GM18505 (cell line): Measurements from ENCODE around the gene DRAM1.

Source experiments
- ATAC-seq: cut with Tn5 transposase; IDR thresholded peaks from one replicate; pipeline ENCODE4 v1.9.1; 2021; ENCODE audit not compliant: unreplicated experiment
- POLR2A ChIP-seq: IDR thresholded peaks from 4 replicates; pipeline ENCODE4 v1.6.1; 2011; ENCODE audit warnings: borderline replicate concordance; ENCODE audit not compliant: insufficient read depth, insufficient read length; ENCODE audit errors: extremely low read depth

DRAM1 gene, protein sequence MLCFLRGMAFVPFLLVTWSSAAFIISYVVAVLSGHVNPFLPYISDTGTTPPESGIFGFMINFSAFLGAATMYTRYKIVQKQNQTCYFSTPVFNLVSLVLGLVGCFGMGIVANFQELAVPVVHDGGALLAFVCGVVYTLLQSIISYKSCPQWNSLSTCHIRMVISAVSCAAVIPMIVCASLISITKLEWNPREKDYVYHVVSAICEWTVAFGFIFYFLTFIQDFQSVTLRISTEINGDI

DNA sequence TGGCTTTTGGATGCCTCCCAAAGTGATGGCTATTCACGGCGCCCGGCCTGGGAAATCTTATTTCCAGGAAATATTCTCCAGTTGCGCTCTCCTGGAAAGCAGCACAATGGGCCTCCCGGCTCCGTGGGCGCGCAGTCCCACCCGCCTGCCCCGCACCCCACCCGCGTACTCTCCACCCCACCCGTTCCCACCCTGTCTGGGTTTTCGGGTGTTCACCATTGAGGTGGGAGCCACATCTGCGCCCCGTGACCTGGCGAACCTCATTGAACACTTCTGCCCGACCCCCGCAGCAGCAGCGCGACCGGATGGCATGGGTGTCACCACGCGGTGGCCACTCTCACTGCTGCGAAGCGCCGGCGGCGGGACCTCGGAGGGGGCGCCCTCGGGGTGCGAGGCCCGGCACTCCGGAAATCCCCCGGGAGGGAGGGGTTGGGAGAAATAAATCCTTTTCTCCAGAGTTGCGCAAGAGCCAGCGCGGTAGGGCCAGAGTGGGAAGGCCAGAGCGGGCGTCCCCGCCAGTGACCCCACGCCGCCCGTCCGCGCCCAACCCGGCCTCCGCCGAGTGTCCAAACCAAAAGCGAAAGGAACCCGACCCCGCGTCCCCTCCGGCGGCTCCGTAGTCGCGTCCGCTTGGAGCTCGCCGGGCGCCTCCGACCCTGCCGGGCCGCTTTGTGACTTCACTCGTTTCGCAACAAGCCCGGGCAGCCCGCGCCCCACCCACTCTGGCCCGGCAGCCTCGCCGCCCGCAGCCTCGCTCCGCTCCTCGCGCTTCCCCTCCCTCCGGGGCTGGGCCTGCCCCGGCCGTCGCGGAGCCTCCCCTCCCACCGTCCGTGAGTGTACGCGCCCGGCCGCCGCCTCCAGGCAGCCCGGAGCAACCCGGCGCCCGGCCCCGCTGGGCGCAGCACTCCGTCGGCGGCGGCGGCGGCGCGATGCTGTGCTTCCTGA lies at the start of gene DRAM1:
DRAM1 (plus strand) TSS at position 720 of the 945 bp plus-strand sequence; CDS start at position 930, 210 bp downstream.
- peak; percentile 88 for TF ChIP-seq POLR2A
- ATAC-seq: peak; percentile 83

DNA sequence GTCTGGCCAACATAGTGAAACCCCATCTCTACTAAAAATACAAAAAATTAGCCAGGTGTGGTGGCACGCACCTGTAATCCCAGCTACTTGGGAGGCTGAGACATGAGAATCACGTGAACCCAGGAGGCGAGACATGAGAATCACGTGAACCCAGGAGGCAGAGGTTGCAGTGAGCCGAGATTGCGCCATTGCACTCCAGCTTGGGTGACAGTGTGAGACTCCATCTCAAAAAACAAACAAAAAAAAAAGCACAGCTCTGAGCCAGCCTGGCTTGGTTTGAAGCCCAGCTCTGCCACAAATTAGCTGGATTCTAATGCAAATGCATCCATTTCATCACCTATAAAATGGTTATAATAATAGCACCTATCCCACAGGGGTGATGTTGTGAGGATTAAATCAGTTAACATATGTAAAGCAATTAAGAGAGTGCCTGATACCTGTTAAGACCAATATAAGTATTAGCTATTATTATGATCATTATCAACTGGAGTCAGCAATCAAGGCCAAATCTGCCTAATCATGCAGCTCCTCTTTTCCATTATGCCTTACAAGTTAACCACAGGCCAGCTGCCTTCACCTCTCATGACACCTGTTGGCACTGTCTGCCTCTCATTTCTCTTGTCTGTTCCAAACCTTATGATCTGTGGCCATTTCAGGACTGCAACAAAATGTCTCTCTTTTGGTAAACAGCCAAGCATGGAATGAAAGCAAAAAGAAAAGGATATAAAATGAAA lies 48.8 kb upstream of the DRAM1 start:
- ATAC-seq: no peak
- no peak for TF ChIP-seq POLR2A

DNA sequence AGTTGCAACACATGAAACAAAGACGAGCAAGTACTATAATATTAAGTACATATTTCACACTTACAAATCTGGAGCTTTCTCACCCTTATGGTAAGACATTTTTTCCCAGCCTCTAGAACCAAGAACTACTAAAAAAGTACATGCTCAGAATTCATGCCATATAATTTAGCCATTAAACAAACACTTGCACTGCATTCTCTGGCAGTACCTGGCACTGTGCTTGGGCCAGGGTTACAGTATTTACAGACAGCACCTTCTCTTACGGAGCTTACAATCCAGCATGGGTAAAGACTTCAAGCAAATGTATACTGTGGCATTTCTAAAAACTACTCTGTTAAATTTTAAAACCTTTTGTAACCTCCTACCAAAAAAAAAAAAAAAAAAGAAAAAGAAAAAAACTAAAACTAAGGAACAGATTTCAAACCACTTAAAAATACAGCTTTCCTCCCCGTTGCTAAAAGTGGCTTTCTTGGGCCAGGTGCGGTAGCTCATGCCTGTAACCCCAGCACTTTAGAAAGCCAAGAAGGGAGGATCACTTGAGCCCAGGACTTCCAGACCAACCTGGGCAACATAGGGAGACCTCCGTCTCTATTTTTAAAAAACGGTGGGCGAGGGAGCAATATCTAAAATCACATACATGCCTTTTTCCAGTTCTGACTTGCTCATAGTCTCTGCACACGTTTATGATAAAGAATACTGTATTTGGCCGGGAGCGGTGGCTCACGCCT lies 47.6 kb upstream of the DRAM1 start:
- TF ChIP-seq POLR2A: no peak
- no peak for ATAC-seq

DNA sequence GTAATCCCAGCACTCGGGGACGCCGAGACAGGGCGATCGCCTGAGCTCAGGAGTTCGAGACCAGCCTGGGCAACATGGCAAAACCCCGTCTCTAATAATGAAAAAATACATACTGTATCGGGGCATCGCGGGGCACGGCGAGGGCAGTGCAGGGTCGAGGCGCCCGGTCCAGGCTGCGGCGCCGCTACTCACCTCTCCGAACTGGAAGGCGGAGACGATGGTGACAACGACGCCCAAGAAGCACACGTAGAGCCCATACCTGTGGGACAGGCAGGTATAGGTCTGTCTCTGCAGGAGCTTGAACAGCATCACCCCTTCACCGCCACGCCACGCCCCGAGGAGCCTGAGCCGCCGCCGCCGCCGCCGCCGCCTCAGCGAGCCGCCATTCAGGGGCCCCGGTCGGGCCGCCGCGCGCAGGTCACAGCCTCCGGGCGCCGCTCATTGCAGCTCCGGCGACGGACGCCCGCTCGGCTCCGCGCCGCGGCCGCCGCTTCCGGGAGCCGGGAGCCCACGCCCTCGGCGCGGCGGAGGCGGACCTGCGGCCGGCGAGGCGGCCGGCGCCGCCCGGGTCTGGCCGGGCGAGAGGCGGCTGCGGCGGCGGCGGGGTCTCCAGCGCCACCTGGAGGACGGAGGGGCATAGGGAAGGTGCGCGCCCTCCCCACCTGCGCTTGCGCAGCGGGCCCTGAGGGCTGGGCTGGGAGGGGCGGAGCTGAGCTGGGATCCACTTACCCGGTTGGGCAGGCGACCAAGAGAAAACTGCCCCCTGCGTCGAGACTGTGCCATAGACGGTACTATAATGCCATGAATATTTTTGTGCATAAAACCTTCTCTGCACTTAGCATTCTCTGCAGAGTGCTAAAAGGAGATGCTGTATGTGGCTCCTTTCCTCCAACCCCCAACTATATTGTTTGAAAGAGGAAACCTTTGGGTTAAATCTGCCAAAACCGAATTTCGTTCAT lies 46.7 kb upstream of the DRAM1 start, which contains the start of gene GNPTAB:
GNPTAB (minus strand) TSS at position 593 of the 959 bp plus-strand sequence; CDS start at position 309, 284 bp downstream.
- peak; percentile 81 for TF ChIP-seq POLR2A
- ATAC-seq: peak; percentile 90

DNA sequence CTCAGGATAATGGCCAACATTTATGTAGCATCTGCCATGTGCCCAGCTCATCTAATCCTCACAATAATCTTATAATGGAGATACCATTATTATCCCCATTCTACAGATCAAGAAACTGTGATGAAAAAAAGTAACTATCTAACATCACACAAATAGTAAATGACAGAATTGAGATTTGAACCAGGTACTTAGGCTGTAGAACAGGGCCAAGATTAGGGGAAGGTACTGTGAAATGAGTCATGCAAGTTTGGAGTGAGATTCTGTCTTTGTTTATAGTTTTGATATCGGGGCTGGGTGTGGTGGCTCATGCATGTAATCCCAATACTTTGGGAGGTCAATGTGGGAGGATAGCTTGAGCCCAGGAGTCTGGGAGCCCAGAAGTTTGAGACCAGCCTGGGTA lies 45.4 kb upstream of the DRAM1 start:
- ATAC-seq: no peak
- TF ChIP-seq POLR2A: no peak

DNA sequence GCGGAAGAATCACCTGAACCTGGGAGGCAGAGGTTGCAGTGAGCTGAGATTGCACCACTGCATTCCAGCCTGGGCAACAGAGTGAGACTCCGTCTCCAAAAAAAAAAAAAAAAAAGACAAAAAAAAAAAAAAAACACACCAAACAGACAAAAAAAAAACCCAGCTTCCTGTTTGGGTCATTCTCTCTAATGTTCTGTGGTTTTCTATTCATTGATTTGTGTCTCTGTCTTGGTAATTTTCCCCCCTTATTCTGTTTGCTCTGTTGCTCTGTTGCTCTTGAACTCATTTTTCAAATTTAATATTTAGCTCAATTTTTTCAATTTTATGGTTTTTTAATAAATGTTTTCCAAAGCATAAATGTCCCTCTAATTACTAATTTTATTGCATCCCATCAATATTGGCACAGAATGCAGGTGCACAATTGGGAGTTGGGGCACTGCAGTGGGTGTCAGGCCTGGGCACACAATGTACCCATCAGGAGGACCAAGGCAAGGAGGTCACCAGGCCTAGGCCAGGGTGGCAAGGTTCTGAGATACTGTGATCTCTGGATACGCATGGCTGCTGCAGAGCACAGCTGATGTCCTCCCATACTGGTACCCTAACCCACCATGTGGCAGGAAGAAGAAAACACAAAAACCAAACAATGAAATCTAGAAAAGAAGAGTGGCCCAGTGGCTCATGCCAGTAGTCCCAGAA lies 38.6 kb upstream of the DRAM1 start:
- TF ChIP-seq POLR2A: no peak
- peak; percentile 66 for ATAC-seq

DNA sequence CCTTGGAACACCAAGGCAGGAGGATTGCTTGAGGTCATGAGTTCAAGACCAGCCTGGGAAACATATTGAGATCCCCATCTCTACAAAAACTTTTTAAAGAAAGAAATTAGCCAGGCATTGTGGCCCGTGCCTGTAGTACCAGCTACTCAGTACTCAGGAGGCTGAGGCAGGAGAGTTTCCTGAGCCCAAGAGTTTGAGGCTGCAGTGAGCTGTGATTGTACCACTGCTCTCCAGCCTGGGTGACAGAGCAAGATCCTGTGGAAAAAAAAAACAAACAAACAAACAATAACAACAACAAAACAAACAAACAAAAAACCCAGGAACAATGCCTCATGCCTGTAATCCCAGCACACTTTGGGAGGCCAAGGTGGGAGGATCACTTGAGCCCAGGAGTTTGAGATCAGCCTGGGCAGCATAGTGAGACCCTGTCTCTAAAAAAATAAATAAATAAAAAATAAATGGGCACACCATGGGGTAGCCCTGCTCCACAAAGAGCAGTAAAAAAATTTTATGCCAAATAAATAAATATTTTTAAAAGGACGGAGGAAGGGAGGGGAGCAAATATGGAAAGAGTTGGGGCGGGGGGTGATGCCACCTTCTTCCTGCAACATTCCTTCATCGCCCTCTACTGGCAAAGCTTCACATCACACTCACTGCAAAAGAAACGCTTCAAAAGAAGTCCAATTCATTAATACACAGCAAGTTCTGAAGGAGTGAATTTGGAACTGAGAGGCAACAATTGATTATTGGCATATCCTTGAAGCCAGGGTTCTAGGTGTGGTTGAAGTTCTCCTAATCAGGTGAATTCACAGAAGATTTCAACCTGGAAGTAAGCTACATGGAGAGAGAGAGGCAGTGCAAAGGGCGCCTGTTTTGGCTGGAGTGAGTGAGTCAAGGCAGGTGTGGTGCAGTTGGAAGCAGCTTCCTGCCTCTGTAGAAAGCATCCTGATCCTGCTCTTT lies 37.8 kb upstream of the DRAM1 start:
- TF ChIP-seq POLR2A: no peak
- no peak for ATAC-seq

DNA sequence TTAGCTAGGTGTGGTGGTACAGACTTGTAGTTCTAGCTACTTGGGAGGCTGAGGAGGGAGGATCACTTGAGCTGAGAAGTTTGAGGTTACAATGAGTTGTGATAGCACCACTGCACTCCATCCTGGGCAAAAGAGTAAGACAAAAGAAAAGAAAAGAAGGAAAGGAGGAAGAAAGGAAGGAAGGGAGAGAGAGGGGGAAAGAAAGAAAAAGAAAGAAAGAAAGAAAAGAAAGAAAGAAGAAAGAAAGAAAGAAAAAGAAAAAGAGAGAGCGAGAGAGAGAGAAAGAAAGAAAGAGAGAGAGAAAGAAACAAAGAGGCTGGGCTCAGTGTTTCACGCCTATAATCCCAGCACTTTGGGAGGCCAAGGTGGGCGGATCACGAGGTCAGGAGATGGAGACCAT lies 36.3 kb upstream of the DRAM1 start:
- ATAC-seq: no peak
- TF ChIP-seq POLR2A: no peak

DNA sequence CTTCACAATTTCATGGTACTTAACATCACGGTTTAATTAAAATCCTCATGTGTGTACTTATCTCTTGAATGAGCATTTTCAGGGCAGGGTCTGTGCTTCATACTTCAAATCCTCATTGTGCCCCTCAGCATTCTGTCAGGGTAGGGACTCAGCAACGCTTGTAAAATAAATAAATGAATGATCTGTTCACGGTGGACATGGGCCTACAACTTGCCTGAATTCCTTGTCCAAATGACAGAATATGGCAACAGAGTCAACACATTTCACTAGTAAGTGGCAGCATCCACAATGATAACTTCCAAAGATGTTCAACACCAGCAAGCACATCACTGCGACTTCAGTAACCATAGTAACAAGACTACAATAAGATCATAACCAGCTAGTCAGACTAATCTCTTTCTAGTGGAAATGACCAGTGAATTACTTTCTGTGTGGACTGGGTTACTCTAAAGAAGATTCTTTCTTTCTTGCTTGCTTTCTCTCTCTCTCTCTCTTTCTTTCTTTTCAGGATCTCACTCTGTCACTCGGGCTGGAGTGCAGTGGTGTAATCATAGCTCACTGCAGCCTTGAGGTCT lies 32.2 kb upstream of the DRAM1 start:
- no peak for TF ChIP-seq POLR2A
- ATAC-seq: no peak

DNA sequence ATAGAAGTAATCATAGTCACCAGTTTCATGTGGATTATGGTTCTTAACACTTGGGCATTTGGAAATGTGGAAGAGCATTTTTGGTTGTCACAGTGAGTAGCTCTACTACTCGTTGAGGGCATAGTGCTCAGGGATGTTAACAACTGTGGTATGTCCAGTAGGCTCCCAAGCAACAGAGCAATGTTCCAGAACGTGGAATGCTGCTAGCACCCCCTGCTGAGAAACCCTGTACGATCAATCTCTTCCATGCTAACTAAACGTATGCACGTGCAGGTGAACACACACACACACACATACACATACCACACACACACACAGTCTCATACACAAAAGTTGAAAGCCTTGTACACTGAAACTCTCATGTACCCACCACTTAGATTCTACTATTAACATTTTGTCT lies 30.1 kb upstream of the DRAM1 start:
- TF ChIP-seq POLR2A: no peak
- no peak for ATAC-seq
